Activated CD4-positive, alpha-beta T cell treated with anti-CD3 and anti-CD28 coated beads, Interleukin-2, amount 50 U/mL, for 16 hours (primary cell): ENCODE data around the gene UBN1.
"Not testable (repeated sequence)": the region's sequence is repeated elsewhere in the genome, so short reads cannot be mapped to it uniquely, and the experiment has no call there.

Source experiments
- DNase-seq: peaks from one replicate; pipeline ENCODE4 v3.0.0-alpha.2; 2020

Gene UBN1

GRCh38 chr16:4909825-4910224 is 62.5 kb downstream of the UBN1 start:
- DNase-seq, result no peak

GRCh38 chr16:4910828-4911227 is 63.5 kb downstream of the UBN1 start:
- no peak for DNase-seq

- no peak for DNase-seq
Observed at GRCh38 chr16:4911970-4912386, 64.7 kb downstream of the UBN1 start.

- DNase-seq, result no peak
Observed at GRCh38 chr16:4913130-4913773, 66.0 kb downstream of the UBN1 start.

- no peak for DNase-seq
Observed at GRCh38 chr16:4913774-4914525, 66.7 kb downstream of the UBN1 start.

GRCh38 chr16:4914528-4915225 is 67.4 kb downstream of the UBN1 start:
- DNase-seq, result no peak

GRCh38 chr16:4915226-4915761 is 68.0 kb downstream of the UBN1 start:
- DNase-seq, result no peak

GRCh38 chr16:4917117-4917516 is 69.8 kb downstream of the UBN1 start:
- DNase-seq, result no peak

- no peak for DNase-seq
Observed at GRCh38 chr16:4918781-4919251, 71.5 kb downstream of the UBN1 start.

- DNase-seq, result no peak
Observed at GRCh38 chr16:4920826-4921225, 73.5 kb downstream of the UBN1 start.

- no peak for DNase-seq
Observed at GRCh38 chr16:4922721-4923342, 75.6 kb downstream of the UBN1 start.

GRCh38 chr16:4923853-4924252 is 76.6 kb downstream of the UBN1 start:
- no peak for DNase-seq

GRCh38 chr16:4924593-4925292 is 77.5 kb downstream of the UBN1 start:
- DNase-seq, result no peak

- DNase-seq, result no peak
Observed at GRCh38 chr16:4925293-4925607, 78.0 kb downstream of the UBN1 start.

GRCh38 chr16:4925791-4926190 is 78.5 kb downstream of the UBN1 start:
- DNase-seq, result no peak

GRCh38 chr16:4926928-4927327 is 79.6 kb downstream of the UBN1 start:
- no peak for DNase-seq

- no peak for DNase-seq
Observed at GRCh38 chr16:4927661-4928060, 80.4 kb downstream of the UBN1 start.

GRCh38 chr16:4928227-4928626 is 80.9 kb downstream of the UBN1 start:
- DNase-seq, result no peak

- DNase-seq, result not testable (repeated sequence)
Observed at GRCh38 chr16:4929619-4930018, 82.3 kb downstream of the UBN1 start.

- DNase-seq, result no peak
Observed at GRCh38 chr16:4931381-4931780, 84.1 kb downstream of the UBN1 start.
